HCT116 (cell line): ENCODE results near the gene CYSLTR2. TPM values are rescaled to one million over a fixed set of nuclear protein-coding genes. Genes with fewer than 3 reads are reported as not detected.

Experiments
- ATAC-seq: fragments of 200-7000 bp; cut with Tn5 transposase; 2 replicates; pipeline ENCODE4 v1.9.1; 2020; ENCODE audit warnings: mild to moderate bottlenecking, moderate library complexity
- BruUV-seq: library from RNA; stranded (reverse); fragments of 400-500 nt; replicated peaks from 2 replicates; lab custom pipeline; 2021; lab: Mats Ljungman, UMichigan
- CTCF ChIA-PET: fragments of 300-600 bp; sonication (Branson Sonifier 250); formaldehyde crosslinking; loops from one replicate; lab custom pipeline; 2021; ENCODE audit warnings: antibody characterized with exemption; lab: Charles Lee
- POLR2A ChIA-PET: fragments of 300-600, 350-600 bp; sonication (Branson Sonifier 250); formaldehyde crosslinking; loops from one replicate; lab custom pipeline; 2021; ENCODE audit warnings: antibody characterized with exemption; lab: Charles Lee
- RAD21 ChIA-PET, 2 experiments: fragments of 300-600 bp; sonication (Branson Sonifier 250); formaldehyde crosslinking; loops; one replicate each; lab custom pipeline; 2023; ENCODE audit warnings: low total read pairs in 2 of 2; ENCODE audit not compliant: uncharacterized antibody in 2 of 2, unreplicated experiment in 2 of 2, low non-redundant PET in 1 of 2; lab: Charles Lee
- DNase-seq: peaks from one replicate; pipeline ENCODE4 v3.0.0-alpha.2; 2010; ENCODE audit warnings: low read depth, low spot score
- H2AFZ ChIP-seq: fragments of 200-600 bp; shearing (Covaris generic), sonication (generic); 2 replicates; pipeline ENCODE4 v1.6.1; 2017; ENCODE audit warnings: low read depth, mixed run types, mixed read lengths, antibody characterized with exemption, low read length; ENCODE audit not compliant: poor library complexity, severe bottlenecking
- H3K27ac ChIP-seq: 2 replicates; pipeline ENCODE4 v1.5.1; 2012; ENCODE audit warnings: low read depth, low read length
- H3K27me3 ChIP-seq: fragments of 200-600 bp; sonication (generic); 2 replicates; pipeline ENCODE4 v1.6.1; 2016; ENCODE audit warnings: mixed run types, low read length, mixed read lengths; ENCODE audit not compliant: insufficient read depth
- H3K36me3 ChIP-seq, 2 experiments: fragments of 200-500 bp in 1 of 2; fragments of 200-600 bp in 1 of 2; sonication (Bioruptor generic) in 1 of 2; sonication (generic) in 1 of 2; 2 replicates each; pipeline versions ENCODE4 v1.5.1 to v1.6.1; 2014 to 2016; ENCODE audit warnings: low read length in 2 of 2, inconsistent platforms in 1 of 2, mixed read lengths in 1 of 2, mixed run types in 1 of 2; ENCODE audit not compliant: insufficient read depth in 2 of 2, control insufficient read depth in 1 of 2
- H3K4me1 ChIP-seq, 2 experiments: fragments of 200-600 bp in 1 of 2; sonication (generic) in 1 of 2; 2 replicates each; pipeline versions ENCODE4 v1.5.1 to v1.6.1; 2012 to 2017; ENCODE audit warnings: low read length in 2 of 2, inconsistent platforms in 1 of 2, mild to moderate bottlenecking in 1 of 2, mixed read lengths in 1 of 2, mixed run types in 1 of 2, moderate library complexity in 1 of 2; ENCODE audit not compliant: insufficient read depth in 2 of 2, control insufficient read depth in 1 of 2
- H3K4me2 ChIP-seq: fragments of 200-600 bp; sonication (generic); 2 replicates; pipeline ENCODE4 v1.6.1; 2017; ENCODE audit warnings: mixed run types, low read length, mixed read lengths
- H3K4me3 ChIP-seq, 2 experiments: fragments of 200-600 bp in 1 of 2; sonication (generic) in 1 of 2; replicated peaks in 1 of 2; 2 replicates each; pipeline ENCODE4 v1.5.1; 2011 to 2016; ENCODE audit warnings: low read length in 2 of 2, control low read depth in 1 of 2, low read depth in 1 of 2, mild to moderate bottlenecking in 1 of 2, mixed read lengths in 1 of 2, mixed run types in 1 of 2
- H3K79me2 ChIP-seq: fragments of 200-600 bp; sonication (generic); 2 replicates; pipeline ENCODE4 v1.6.1; 2017; ENCODE audit warnings: mild to moderate bottlenecking, mixed run types, low read length, moderate library complexity, mixed read lengths; ENCODE audit not compliant: insufficient read depth
- H3K9ac ChIP-seq: fragments of 200-600 bp; sonication (generic); 2 replicates; pipeline ENCODE4 v1.6.1; 2016; ENCODE audit warnings: low read length, mixed read lengths
- H3K9me2 ChIP-seq: fragments of 200-600 bp; sonication (generic), shearing (Covaris generic); 2 replicates; pipeline ENCODE4 v1.6.1; 2017; ENCODE audit warnings: mixed run types, mild to moderate bottlenecking, moderate library complexity; ENCODE audit not compliant: insufficient read depth
- H3K9me3 ChIP-seq, 2 experiments: fragments of 200-500 bp in 1 of 2; fragments of 200-600 bp in 1 of 2; sonication (Bioruptor generic) in 1 of 2; sonication (generic) in 1 of 2; 2 replicates each; pipeline ENCODE4 v1.6.1; 2014 to 2017; ENCODE audit warnings: low read length in 2 of 2, mixed read lengths in 2 of 2, inconsistent platforms in 1 of 2, low read depth in 1 of 2, mild to moderate bottlenecking in 1 of 2, mixed run types in 1 of 2, moderate library complexity in 1 of 2; ENCODE audit not compliant: control insufficient read depth in 1 of 2, insufficient read depth in 1 of 2
- H4K20me1 ChIP-seq: fragments of 200-600 bp; sonication (generic), shearing (Covaris generic); 2 replicates; pipeline ENCODE4 v1.6.1; 2017; ENCODE audit warnings: mixed run types, mild to moderate bottlenecking, moderate library complexity; ENCODE audit not compliant: insufficient read depth
- CEBPB ChIP-seq: IDR thresholded peaks from 2 replicates; pipeline ENCODE4 v1.6.1; 2012; ENCODE audit warnings: low read depth
- CTCF ChIP-seq, 3 experiments: fragments of 200-600 bp in 1 of 3; sonication (generic) in 1 of 3; IDR thresholded peaks in 2 of 3; conservative IDR thresholded peaks in 1 of 3; 2 replicates each; pipeline ENCODE4 v1.5.1; 2012 to 2017; ENCODE audit warnings: low read depth in 2 of 3, low read length in 2 of 3, antibody characterized with exemption in 1 of 3, borderline replicate concordance in 1 of 3, control low read depth in 1 of 3, mild to moderate bottlenecking in 1 of 3, mixed read lengths in 1 of 3, mixed run types in 1 of 3, moderate library complexity in 1 of 3; ENCODE audit not compliant: insufficient read depth in 1 of 3
- EZH2 ChIP-seq: fragments of 200-600 bp; sonication (generic); IDR thresholded peaks from 2 replicates; pipeline ENCODE4 v1.6.1; 2017; ENCODE audit warnings: antibody characterized with exemption, mixed run types
- JUND ChIP-seq: IDR thresholded peaks from 2 replicates; pipeline ENCODE4 v1.6.1; 2012
- POLR2A ChIP-seq: IDR thresholded peaks from 2 replicates; pipeline ENCODE4 v1.7.0; 2011; ENCODE audit warnings: borderline replicate concordance; ENCODE audit not compliant: insufficient read depth, insufficient read length; ENCODE audit errors: extremely low read depth
- SIN3A ChIP-seq: IDR thresholded peaks from 2 replicates; pipeline ENCODE4 v1.6.1; 2012; ENCODE audit warnings: low read depth
- SP1 ChIP-seq: IDR thresholded peaks from 2 replicates; pipeline ENCODE4 v1.6.1; 2012; ENCODE audit warnings: low read depth
- TCF7L2 ChIP-seq: IDR thresholded peaks from 2 replicates; pipeline ENCODE4 v1.7.0; 2011; ENCODE audit warnings: borderline replicate concordance, inconsistent platforms; ENCODE audit not compliant: insufficient read depth, insufficient read length; ENCODE audit errors: extremely low read depth
- ZNF274 ChIP-seq: fragments of 200-500 bp; sonication (Bioruptor generic); IDR thresholded peaks from 2 replicates; pipeline ENCODE4 v1.6.1; 2014; ENCODE audit warnings: mild to moderate bottlenecking, low read depth, low read length, inconsistent platforms
- intact Hi-C: fragments of 100-400 bp; cut with micrococcal nuclease; formaldehyde crosslinking; loops from 2 replicates; pipeline ENCODE4 v1.10.0; 2022
- total RNA-seq: library from RNA; stranded (reverse); gene quantifications from one replicate; pipeline ENCODE4 v1.2.1, GENCODE V29; 2021; ENCODE audit not compliant: unreplicated experiment
- TF ChIP-seq, protein P1 (sequence below): IDR thresholded peaks from 2 replicates; pipeline ENCODE4 v1.6.1; 2011; ENCODE audit warnings: mild to moderate bottlenecking, low read length, moderate library complexity; ENCODE audit not compliant: insufficient replicate concordance; ENCODE audit errors: extremely low read depth

The CYSLTR2 gene
- total RNA-seq, 1 experiment from 2014 or later: not detected

DNA sequence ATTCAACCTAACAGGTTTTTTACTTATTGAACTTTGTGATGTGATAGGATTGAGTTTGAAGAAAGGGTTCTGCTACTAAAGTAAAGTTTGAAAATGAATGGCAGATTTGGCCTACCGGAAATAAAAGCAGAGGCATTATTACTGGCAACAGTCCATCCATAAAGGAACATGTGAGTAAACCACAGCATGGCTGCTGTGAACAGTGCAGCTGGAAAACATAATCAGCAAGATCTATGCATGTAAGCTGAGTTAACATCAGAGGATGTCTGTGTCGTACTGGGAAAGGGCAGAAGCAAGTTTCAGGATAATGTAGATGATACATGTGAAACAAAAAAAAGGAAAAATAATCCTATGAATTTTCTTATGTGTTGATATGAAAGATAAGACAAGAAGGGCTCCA is 87.6 kb downstream of the CYSLTR2 start:
- intact Hi-C loops: no loop called here
- H3K9me3 ChIP-seq: no peaks in the 10 kb centered on the region
- no peaks in the 10 kb centered on the region for H3K27me3 ChIP-seq
- no TSS peak for BruUV-seq
- RAD21 ChIA-PET: no interaction called here
- no peaks in the 10 kb centered on the region for H3K79me2 ChIP-seq
- H3K4me1 ChIP-seq: no peaks in the 10 kb centered on the region
- no peak overlapping the region for H3K9ac ChIP-seq
- POLR2A ChIA-PET: no interaction called here
- H2AFZ ChIP-seq: no peak overlapping the region
- CTCF ChIA-PET: no interaction called here
- no peak overlapping the region for H3K4me2 ChIP-seq
- no peaks in the 10 kb centered on the region for H3K9me2 ChIP-seq
- H3K4me3 ChIP-seq: no peak overlapping the region
- H3K27ac ChIP-seq: no peak overlapping the region
- DNase-seq (no peak), ATAC-seq (no peak)
- H4K20me1 ChIP-seq: no peaks in the 10 kb centered on the region
- no peak for TF ChIP-seq POLR2A
- no peaks in the 10 kb centered on the region for H3K36me3 ChIP-seq

DNA sequence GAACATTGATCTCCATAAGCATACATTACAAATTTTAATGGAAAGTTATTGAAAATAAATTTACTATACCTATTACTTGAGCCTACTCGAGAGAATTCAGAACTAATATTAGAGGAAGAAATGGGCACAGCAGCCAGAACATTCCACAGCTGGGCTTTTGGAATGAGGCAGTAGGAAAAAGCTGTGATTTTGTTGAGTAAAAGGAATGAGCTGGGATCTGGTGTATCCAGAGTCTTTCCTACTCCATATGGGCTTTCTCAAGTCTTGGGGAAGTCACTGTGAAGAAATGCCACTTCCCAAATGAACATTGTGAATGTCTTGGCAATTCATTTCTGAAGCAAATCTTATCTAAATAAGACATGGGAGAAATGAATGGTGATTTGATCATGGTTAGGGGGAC is 93.1 kb downstream of the CYSLTR2 start:
- Histone ChIP-seq H3K4me3 (no peak overlapping the region), H3K9me2 (no peaks in the 10 kb centered on the region), H2AFZ (no peak overlapping the region), H4K20me1 (no peaks in the 10 kb centered on the region), H3K27ac (no peak overlapping the region), H3K79me2 (no peaks in the 10 kb centered on the region), H3K9me3 (no peaks in the 10 kb centered on the region), H3K4me2 (no peak overlapping the region), H3K27me3 (no peaks in the 10 kb centered on the region), H3K4me1 (peaks cover 12 to 27% of the 10 kb centered on the region in 2 experiments), H3K36me3 (no peaks in the 10 kb centered on the region), H3K9ac (no peak overlapping the region)
- ChIA-PET RAD21 (no interaction called here), POLR2A (no interaction called here), CTCF (no interaction called here)
- intact Hi-C loops: no loop called here
- no TSS peak for BruUV-seq
- ATAC-seq (no peak), DNase-seq (no peak)
- TF ChIP-seq TCF7L2: no peak

DNA sequence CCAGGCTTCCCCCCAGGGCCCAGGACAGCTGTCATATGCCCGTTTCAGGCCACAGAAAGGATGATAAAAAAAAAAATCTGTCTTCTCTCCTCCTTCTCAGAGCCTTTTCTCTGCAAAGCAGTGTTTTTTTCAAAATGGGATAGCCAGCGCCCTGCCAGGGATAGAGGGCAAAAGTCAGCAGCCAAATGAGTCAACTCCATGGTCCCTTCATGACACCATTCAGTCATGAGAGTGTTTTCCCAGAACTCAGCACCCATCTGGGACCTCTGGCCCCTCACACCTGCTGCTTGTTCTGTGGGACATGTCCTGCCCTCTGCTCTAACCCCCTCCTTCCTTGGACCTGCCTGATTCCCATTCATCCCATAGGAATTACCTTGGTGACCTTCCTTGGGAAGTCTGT is 95.0 kb downstream of the CYSLTR2 start:
- no TSS peak for BruUV-seq
- Histone ChIP-seq H3K9ac (no peak overlapping the region), H3K4me2 (peak overlapping the region; percentile 62), H3K27ac (no peak overlapping the region), H3K4me1 (peaks cover 12 to 27% of the 10 kb centered on the region in 2 experiments), H3K36me3 (no peaks in the 10 kb centered on the region), H3K4me3 (no peak overlapping the region), H2AFZ (peak overlapping the region; percentile 48), H3K9me2 (no peaks in the 10 kb centered on the region), H4K20me1 (no peaks in the 10 kb centered on the region), H3K79me2 (no peaks in the 10 kb centered on the region), H3K9me3 (no peaks in the 10 kb centered on the region), H3K27me3 (no peaks in the 10 kb centered on the region)
- ChIA-PET RAD21 (no interaction called here), CTCF (no interaction called here), POLR2A (no interaction called here)
- DNase-seq: no peak
- intact Hi-C loops: no loop called here
- ATAC-seq: no peak
- TF ChIP-seq, protein P1, sequence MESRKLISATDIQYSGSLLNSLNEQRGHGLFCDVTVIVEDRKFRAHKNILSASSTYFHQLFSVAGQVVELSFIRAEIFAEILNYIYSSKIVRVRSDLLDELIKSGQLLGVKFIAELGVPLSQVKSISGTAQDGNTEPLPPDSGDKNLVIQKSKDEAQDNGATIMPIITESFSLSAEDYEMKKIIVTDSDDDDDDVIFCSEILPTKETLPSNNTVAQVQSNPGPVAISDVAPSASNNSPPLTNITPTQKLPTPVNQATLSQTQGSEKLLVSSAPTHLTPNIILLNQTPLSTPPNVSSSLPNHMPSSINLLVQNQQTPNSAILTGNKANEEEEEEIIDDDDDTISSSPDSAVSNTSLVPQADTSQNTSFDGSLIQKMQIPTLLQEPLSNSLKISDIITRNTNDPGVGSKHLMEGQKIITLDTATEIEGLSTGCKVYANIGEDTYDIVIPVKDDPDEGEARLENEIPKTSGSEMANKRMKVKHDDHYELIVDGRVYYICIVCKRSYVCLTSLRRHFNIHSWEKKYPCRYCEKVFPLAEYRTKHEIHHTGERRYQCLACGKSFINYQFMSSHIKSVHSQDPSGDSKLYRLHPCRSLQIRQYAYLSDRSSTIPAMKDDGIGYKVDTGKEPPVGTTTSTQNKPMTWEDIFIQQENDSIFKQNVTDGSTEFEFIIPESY: no peak
- TF ChIP-seq SP1: no peak
- TF ChIP-seq CTCF (IDR thresholded peaks at IDR 0.05 in 2 of 3, conservative IDR thresholded peaks at IDR 0.05 in 1 of 3; ENCODE audit: borderline replicate concordance in 1 of 3, insufficient read depth in 1 of 3, low read depth in 2 of 3, low read length in 2 of 3): no peak
- no peak for TF ChIP-seq JUND
- no peak for TF ChIP-seq ZNF274
- no peak for TF ChIP-seq EZH2
- TF ChIP-seq SIN3A: no peak
- TF ChIP-seq CEBPB: no peak
